ENCODE measurements around the gene C19orf81.

Gene C19orf81

DNA sequence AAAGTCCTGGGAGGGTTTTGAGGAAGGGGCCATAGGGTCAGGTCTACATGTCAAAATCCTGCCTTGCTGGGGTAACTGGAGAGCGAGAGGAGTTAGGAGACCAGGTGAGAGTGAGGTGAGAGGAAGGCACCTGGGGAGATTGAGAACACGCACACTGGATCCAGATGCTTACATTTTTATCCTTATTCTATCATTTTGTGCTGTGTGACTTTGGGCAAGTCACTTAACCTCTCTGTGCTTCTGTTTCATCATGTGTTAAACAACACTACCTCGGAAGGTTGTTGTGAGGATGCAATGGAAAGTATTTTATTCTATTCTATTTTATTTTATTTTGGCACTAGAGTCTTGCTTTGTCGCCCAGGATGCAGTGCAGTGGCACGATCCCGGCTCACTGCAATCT, 3.5 kb downstream of the C19orf81 start:
- in situ Hi-C loops (cut with MboI; ENCODE audit: low pct_unique_long_range_greater_than_20kb, low sequenced_read_pairs, unreplicated experiment) = no loop called here
- TF ChIP-seq, protein P1, sequence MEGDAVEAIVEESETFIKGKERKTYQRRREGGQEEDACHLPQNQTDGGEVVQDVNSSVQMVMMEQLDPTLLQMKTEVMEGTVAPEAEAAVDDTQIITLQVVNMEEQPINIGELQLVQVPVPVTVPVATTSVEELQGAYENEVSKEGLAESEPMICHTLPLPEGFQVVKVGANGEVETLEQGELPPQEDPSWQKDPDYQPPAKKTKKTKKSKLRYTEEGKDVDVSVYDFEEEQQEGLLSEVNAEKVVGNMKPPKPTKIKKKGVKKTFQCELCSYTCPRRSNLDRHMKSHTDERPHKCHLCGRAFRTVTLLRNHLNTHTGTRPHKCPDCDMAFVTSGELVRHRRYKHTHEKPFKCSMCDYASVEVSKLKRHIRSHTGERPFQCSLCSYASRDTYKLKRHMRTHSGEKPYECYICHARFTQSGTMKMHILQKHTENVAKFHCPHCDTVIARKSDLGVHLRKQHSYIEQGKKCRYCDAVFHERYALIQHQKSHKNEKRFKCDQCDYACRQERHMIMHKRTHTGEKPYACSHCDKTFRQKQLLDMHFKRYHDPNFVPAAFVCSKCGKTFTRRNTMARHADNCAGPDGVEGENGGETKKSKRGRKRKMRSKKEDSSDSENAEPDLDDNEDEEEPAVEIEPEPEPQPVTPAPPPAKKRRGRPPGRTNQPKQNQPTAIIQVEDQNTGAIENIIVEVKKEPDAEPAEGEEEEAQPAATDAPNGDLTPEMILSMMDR (IDR thresholded peaks at IDR 0.05; ENCODE audit: extremely low read depth, insufficient read depth, missing control alignments) = no peak
- DNase-seq (ENCODE audit: low spot score) = no peak

DNA sequence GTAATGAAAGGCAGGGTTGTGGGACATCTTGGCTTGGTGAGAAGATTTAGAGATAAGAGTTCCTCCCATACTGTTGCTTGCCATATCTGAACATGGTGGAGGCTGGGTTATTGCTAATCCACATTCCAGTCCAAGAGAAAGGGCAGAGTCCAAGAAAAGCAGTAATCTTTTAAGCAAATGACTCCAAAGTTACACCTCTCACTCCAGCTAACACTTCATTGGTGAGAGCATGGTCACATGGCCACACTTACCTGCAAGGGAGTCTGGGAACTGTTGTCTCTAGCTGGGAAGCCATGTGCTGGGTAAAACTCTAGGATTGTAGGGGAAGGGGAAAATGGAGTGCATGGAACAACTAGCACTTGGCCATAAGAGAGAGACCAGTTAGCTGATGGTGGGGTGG, 5.6 kb downstream of the C19orf81 start:
- in situ Hi-C loops (cut with MboI; ENCODE audit: low pct_unique_long_range_greater_than_20kb, low sequenced_read_pairs, unreplicated experiment) = no loop called here
- TF ChIP-seq, protein P1 (IDR thresholded peaks at IDR 0.05; ENCODE audit: extremely low read depth, insufficient read depth, missing control alignments) = no peak
- DNase-seq (ENCODE audit: low spot score) = no peak

- no peak for DNase-seq (ENCODE audit: low spot score)
- in situ Hi-C loops (cut with MboI; ENCODE audit: low pct_unique_long_range_greater_than_20kb, low sequenced_read_pairs, unreplicated experiment) = no loop called here
- TF ChIP-seq, protein P1 (IDR thresholded peaks at IDR 0.05; ENCODE audit: extremely low read depth, insufficient read depth, missing control alignments) = no peak
These were observed 8.0 kb downstream of the C19orf81 start for GRCh38 chr19:50657222-50657669.

DNA sequence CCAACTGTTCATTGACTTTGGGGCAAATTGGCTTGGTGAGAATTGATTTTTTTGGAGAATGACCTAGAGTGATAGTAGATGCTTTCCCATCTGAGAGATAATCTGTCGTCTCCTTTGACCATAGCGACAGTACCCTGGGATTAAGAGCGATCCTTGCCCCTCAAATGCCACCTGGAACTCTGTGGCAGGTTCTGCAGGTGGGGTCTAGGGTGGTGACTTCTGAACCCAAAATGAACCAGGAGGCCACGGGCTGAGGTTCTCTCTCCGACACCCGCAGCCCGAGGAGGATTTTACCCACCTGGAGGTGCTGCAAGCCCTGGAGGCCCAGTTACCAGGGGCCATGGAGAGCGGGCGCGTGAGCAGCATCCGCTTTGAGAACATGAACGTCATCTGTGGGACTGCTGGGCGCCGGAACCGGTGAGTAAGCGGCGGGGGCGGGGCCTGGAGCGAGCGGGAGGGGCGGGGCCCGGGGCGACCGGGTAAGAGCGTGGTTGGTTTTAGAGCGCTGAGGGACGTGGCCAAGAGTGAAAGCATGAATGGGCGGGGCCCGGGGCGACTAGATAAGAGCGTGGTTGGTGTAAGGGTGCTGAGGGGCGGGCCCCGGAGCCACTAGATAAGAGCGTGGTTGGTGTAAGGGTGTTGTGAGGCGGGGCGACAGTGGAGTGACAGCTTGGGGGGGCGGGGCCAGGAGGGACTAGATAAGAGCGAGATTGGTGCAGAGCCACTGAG, 8.6 kb downstream of the C19orf81 start:
- DNase-seq (ENCODE audit: low spot score) = peak; percentile 92
- TF ChIP-seq, protein P1 (IDR thresholded peaks at IDR 0.05; ENCODE audit: extremely low read depth, insufficient read depth, missing control alignments) = no peak
- in situ Hi-C loops (cut with MboI; ENCODE audit: low pct_unique_long_range_greater_than_20kb, low sequenced_read_pairs, unreplicated experiment) = no loop called here

- in situ Hi-C loops (cut with MboI; ENCODE audit: low pct_unique_long_range_greater_than_20kb, low sequenced_read_pairs, unreplicated experiment) = no loop called here
- peak; percentile 93 for DNase-seq (ENCODE audit: low spot score)
- TF ChIP-seq, protein P1 (IDR thresholded peaks at IDR 0.05; ENCODE audit: extremely low read depth, insufficient read depth, missing control alignments) = no peak
These were observed 9.4 kb downstream of the C19orf81 start for GRCh38 chr19:50658441-50659317.

- TF ChIP-seq, protein P1 (IDR thresholded peaks at IDR 0.05; ENCODE audit: extremely low read depth, insufficient read depth, missing control alignments) = no peak
- in situ Hi-C loops (cut with MboI; ENCODE audit: low pct_unique_long_range_greater_than_20kb, low sequenced_read_pairs, unreplicated experiment) = no loop called here
- DNase-seq (ENCODE audit: low spot score) = no peak
These were observed 10.3 kb downstream of the C19orf81 start for GRCh38 chr19:50659318-50660087.

Measured in GM13977 (cell line).